RWPE1 (cell line): ENCODE data around the gene NAT16.
A peak's percentile ranks its signal among the peaks of the same experiment; 100 is the strongest.

Experiments used
- CTCF ChIA-PET: fragments of 350-600 bp; sonication (Branson Sonifier 250); formaldehyde crosslinking; extraction: SDS; loops from one replicate; lab custom pipeline; 2021; lab: Yijun Ruan, JAX
- POLR2A ChIA-PET: fragments of 400-600 bp; formaldehyde crosslinking; extraction: SDS; loops from one replicate; lab custom pipeline; 2020; ENCODE audit warnings: antibody characterized with exemption; ENCODE audit not compliant: low non-redundant PET; lab: Yijun Ruan, JAX
- DNase-seq: peaks from one replicate; pipeline ENCODE4 v3.0.0; 2012; ENCODE audit warnings: low spot score
- H3K27ac ChIP-seq: fragments of 450-650 bp; 2 replicates; pipeline ENCODE4 v1.5.1; 2017
- CTCF ChIP-seq: fragments of 450-650 bp; conservative IDR thresholded peaks from 2 replicates; pipeline ENCODE4 v1.5.1; 2017; ENCODE audit warnings: low read depth, mild to moderate bottlenecking

NAT16 gene

GRCh38 chr7:101165958-101166647, 14.0 kb downstream of the NAT16 start:
- TF ChIP-seq CTCF, result no peak
- POLR2A ChIA-PET, result no interaction called here
- CTCF ChIA-PET, result interaction anchor here (2.0 kb wide), 1 partner anchor 22 kb away, joined by 7 read pairs; no protein-coding TSS in a partner anchor
- no peak overlapping the region for H3K27ac ChIP-seq
- no peak for DNase-seq

- DNase-seq, result peak; percentile 95
- ChIA-PET CTCF (interaction anchor here (1.2 to 2.0 kb wide), 3 partner anchors 21 to 27 kb away, joined by 6 to 10 read pairs (median 7); no protein-coding TSS in a partner anchor), POLR2A (interaction anchor here (0.5 kb wide), 1 partner anchor 41 kb away, joined by 7 read pairs; no protein-coding TSS in a partner anchor)
- no peak for TF ChIP-seq CTCF
- peak within 1 kb of the TSS; percentile 86 for H3K27ac ChIP-seq
These were observed 14.8 kb downstream of the NAT16 start, which contains the start of gene VGF for GRCh38 chr7:101165075-101165957. VGF (minus strand) TSS chr7:101165569; CDS start chr7:101164843, 726 bp downstream.

GRCh38 chr7:101164071-101164840, 15.8 kb downstream of the NAT16 start:
- ChIA-PET POLR2A (interaction anchor here (0.5 to 1.1 kb wide), 3 partner anchors 9 to 40 kb away, joined by 3 to 7 read pairs (median 5); no protein-coding TSS in a partner anchor), CTCF (interaction anchor here (0.5 to 1.4 kb wide), 4 partner anchors 20 to 77 kb away, joined by 3 to 10 read pairs (median 4); no protein-coding TSS in a partner anchor)
- DNase-seq, result no peak
- TF ChIP-seq CTCF, result no peak
- peak overlapping the region; percentile 86 for H3K27ac ChIP-seq

- POLR2A ChIA-PET, result interaction anchor here (1.1 kb wide), 1 partner anchor 10 kb away, joined by 5 read pairs; no protein-coding TSS in a partner anchor
- TF ChIP-seq CTCF, result no peak
These were observed 16.6 kb downstream of the NAT16 start for GRCh38 chr7:101163279-101164070.

GRCh38 chr7:101162551-101163278, 17.4 kb downstream of the NAT16 start:
- peak; percentile 69 for DNase-seq
- H3K27ac ChIP-seq, result peak overlapping the region; percentile 86
- TF ChIP-seq CTCF, result no peak
- POLR2A ChIA-PET, result no interaction called here
- CTCF ChIA-PET, result interaction anchor here (0.6 to 0.9 kb wide), 2 partner anchors 19 to 26 kb away, joined by 3 to 8 read pairs; no protein-coding TSS in a partner anchor

More at GRCh38 chr7:101163279-101164070, 16.6 kb downstream of the NAT16 start:
- DNase-seq, result peak; percentile 48
- H3K27ac ChIP-seq, result peak overlapping the region; percentile 86
- CTCF ChIA-PET, result interaction anchor here (0.6 to 1.4 kb wide), 5 partner anchors 19 to 48 kb away, joined by 3 to 10 read pairs (median 6); no protein-coding TSS in a partner anchor
